Fibroblast of lung (primary cell): ENCODE data around the gene DNAH17. TPM values are rescaled to one million over a fixed set of nuclear protein-coding genes. Genes with fewer than 3 reads are reported as not detected.
A peak's percentile ranks its signal among the peaks of the same experiment; 100 is the strongest.

ENCODE experiments used
- DNase-seq, 2 donors: peaks; one replicate each; pipeline versions ENCODE4 v3.0.0 to v3.0.0-alpha.2; 2010; ENCODE audit warnings: low read depth in 2 of 2
- H2AFZ ChIP-seq: 2 replicates; pipeline ENCODE4 v1.5.1; 2012; ENCODE audit warnings: low read length, control low read depth, inconsistent platforms
- H3K27ac ChIP-seq: 2 replicates; pipeline ENCODE4 v1.5.1; 2011; ENCODE audit warnings: low read length, control low read depth; ENCODE audit not compliant: insufficient read depth
- H3K27me3 ChIP-seq: 2 replicates; pipeline ENCODE4 v1.5.1; 2011; ENCODE audit warnings: mild to moderate bottlenecking, low read length; ENCODE audit not compliant: control insufficient read depth, insufficient read depth
- H3K36me3 ChIP-seq: 2 replicates; pipeline ENCODE4 v1.5.1; 2011; ENCODE audit warnings: low read length; ENCODE audit not compliant: control insufficient read depth, insufficient read depth
- H3K4me1 ChIP-seq: 2 replicates; pipeline ENCODE4 v1.5.1; 2011; ENCODE audit warnings: low read length; ENCODE audit not compliant: control insufficient read depth, insufficient read depth; ENCODE audit errors: extremely low read depth
- H3K4me2 ChIP-seq: 2 replicates; pipeline ENCODE4 v1.5.1; 2011; ENCODE audit warnings: low read length, control low read depth; ENCODE audit not compliant: insufficient read depth; ENCODE audit errors: extremely low read depth
- H3K4me3 ChIP-seq, 4 experiments: fragments of 200-600 bp in 1 of 4; sonication (generic) in 1 of 4; replicated peaks in 1 of 4; 2 replicates each; pipeline ENCODE4 v1.5.1; 2011 to 2016; ENCODE audit warnings: low read length in 4 of 4, low read depth in 3 of 4, mild to moderate bottlenecking in 3 of 4, control low read depth in 2 of 4, inconsistent platforms in 1 of 4, mixed read lengths in 1 of 4; ENCODE audit not compliant: insufficient read depth in 1 of 4; ENCODE audit errors: control extremely low read depth in 1 of 4
- H3K79me2 ChIP-seq: 2 replicates; pipeline ENCODE4 v1.5.1; 2012; ENCODE audit warnings: mild to moderate bottlenecking, low read length, inconsistent platforms; ENCODE audit not compliant: control insufficient read depth, insufficient read depth
- H3K9ac ChIP-seq: 2 replicates; pipeline ENCODE4 v1.5.1; 2011; ENCODE audit warnings: mild to moderate bottlenecking, low read length, control low read depth; ENCODE audit not compliant: insufficient read depth
- H3K9me3 ChIP-seq: 2 replicates; pipeline ENCODE4 v1.5.1; 2012; ENCODE audit warnings: low read depth, low read length; ENCODE audit not compliant: control insufficient read depth, insufficient read depth
- H4K20me1 ChIP-seq: 2 replicates; pipeline ENCODE4 v1.5.1; 2011; ENCODE audit warnings: low read length; ENCODE audit not compliant: control insufficient read depth, insufficient read depth; ENCODE audit errors: extremely low read depth
- EZH2 ChIP-seq: IDR thresholded peaks from 2 replicates; pipeline ENCODE4 v1.5.1; 2012; ENCODE audit warnings: low read length, control low read depth, mild to moderate bottlenecking; ENCODE audit errors: missing control alignments
- polyA plus RNA-seq, 2 donors: library from polyadenylated mRNA; depleted of rRNA in 1 of 2; stranded (reverse) in 1 of 2; unstranded in 1 of 2; fragments of >200 nt; gene quantifications; 2 replicates each; pipeline ENCODE4 v1.2.1, GENCODE V29; 2011 to 2012; ENCODE audit warnings: missing spikeins in 1 of 2
- total RNA-seq: library from RNA; depleted of rRNA; stranded (reverse); fragments of >200 nt; gene quantifications from 2 replicates; pipeline ENCODE4 v1.2.1, GENCODE V29; 2014
- TF ChIP-seq, protein P1 (sequence below), 2 donors: IDR thresholded peaks in 1 of 2; conservative IDR thresholded peaks in 1 of 2; 1 replicate in 1 of 2; 2 replicates in 1 of 2; pipeline ENCODE4 v1.5.1; 2011 to 2012; ENCODE audit warnings: low read length in 2 of 2, control low read depth in 1 of 2, inconsistent platforms in 1 of 2, low read depth in 1 of 2, mild to moderate bottlenecking in 1 of 2

DNAH17 gene
- total and polyA plus RNA-seq, 2 donors (not counting 1 experiment from before 2014, with no cell fraction given): not detected

DNA sequence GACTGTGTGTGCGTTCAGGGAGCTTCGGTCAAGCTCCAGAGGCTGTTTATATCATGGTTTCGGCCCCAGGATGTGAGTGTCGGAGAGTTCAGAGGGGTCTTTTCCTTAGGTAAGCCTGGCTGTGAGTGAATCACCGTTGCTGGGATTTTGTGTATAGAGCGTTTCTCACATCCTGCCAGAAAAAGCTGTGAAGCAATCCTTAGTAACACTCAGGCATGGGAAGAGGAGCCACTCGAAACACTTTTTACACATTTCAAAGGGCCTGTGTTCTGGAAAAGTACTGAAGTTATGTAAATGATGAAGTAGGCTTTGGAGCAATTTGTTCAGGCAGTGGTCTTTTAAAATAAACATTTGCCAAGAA, 198.1 kb downstream of the DNAH17 start:
- Histone ChIP-seq H3K4me1 (peaks cover 50% of the 10 kb centered on the region), H3K27ac (peak overlapping the region; percentile 99), H4K20me1 (no peaks in the 10 kb centered on the region), H3K4me3 (peak overlapping the region; percentile 90 to 95 (median 92)), H3K9ac (peak overlapping the region; percentile 100), H3K36me3 (peaks cover 2% of the 10 kb centered on the region), H2AFZ (no peak overlapping the region), H3K9me3 (no peaks in the 10 kb centered on the region), H3K4me2 (peak overlapping the region; percentile 91), H3K27me3 (no peaks in the 10 kb centered on the region), H3K79me2 (peaks cover 47% of the 10 kb centered on the region)
- TF ChIP-seq EZH2: no peak
- TF ChIP-seq, protein P1, sequence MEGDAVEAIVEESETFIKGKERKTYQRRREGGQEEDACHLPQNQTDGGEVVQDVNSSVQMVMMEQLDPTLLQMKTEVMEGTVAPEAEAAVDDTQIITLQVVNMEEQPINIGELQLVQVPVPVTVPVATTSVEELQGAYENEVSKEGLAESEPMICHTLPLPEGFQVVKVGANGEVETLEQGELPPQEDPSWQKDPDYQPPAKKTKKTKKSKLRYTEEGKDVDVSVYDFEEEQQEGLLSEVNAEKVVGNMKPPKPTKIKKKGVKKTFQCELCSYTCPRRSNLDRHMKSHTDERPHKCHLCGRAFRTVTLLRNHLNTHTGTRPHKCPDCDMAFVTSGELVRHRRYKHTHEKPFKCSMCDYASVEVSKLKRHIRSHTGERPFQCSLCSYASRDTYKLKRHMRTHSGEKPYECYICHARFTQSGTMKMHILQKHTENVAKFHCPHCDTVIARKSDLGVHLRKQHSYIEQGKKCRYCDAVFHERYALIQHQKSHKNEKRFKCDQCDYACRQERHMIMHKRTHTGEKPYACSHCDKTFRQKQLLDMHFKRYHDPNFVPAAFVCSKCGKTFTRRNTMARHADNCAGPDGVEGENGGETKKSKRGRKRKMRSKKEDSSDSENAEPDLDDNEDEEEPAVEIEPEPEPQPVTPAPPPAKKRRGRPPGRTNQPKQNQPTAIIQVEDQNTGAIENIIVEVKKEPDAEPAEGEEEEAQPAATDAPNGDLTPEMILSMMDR (conservative IDR thresholded peaks at IDR 0.05 in 1 of 2, IDR thresholded peaks at IDR 0.05 in 1 of 2; ENCODE audit: low read depth in 1 of 2, low read length in 2 of 2): no peak
- peak; percentile 83 to 84 for DNase-seq

DNA sequence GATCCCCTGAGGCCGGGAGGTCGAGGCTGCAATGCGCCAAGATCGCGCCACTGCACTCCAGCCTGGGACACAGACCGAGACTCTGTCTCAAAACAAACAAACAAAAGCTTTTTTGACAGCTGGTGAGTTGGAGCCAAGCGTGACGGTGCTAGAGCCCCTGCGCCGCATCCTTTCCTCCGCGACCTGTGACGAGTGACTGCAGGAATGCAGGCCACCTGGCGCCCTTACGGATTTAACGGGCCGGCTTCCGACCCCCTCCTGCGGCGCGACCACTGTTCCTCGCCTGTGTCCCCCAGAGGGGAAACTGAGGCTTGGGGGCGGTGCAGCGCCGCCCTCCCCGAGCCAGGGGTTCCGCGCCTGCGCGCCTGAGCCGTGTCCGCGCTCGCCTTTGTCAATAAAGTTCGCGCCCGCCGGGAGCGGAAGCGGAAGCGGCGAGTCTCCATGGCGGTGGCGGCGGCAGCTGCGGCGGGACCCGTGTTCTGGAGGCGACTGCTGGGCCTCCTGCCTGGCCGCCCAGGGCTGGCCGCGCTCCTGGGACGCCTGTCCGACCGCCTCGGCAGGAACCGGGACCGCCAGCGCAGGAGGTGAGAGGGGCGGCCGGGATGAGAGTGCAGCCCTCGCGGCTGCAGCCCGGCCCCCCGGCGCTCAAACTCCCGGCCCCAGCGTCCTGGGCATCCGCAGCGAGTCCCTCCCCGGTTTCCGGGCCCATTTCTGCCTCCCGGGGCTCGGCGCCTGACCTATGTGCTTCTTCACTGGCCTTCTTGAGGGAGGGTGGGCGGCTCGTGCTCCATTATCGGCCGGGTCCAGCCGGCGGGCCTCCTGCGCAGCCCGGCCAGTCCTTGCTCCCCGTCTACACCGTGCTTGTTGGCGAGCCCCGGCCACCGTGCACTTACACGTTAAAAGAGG, 198.7 kb downstream of the DNAH17 start, which contains the start of gene PGS1:
Gene PGS1 (plus strand): TSS at position 425 of the 906 bp plus-strand sequence. CDS start 17 bp downstream, at position 442.
- peak within 1 kb of the TSS; percentile 99 for H3K27ac ChIP-seq
- H3K4me1 ChIP-seq: peaks cover 50% of the 10 kb centered on the region
- TF ChIP-seq EZH2: no peak
- TF ChIP-seq, protein P1 (conservative IDR thresholded peaks at IDR 0.05 in 1 of 2, IDR thresholded peaks at IDR 0.05 in 1 of 2; ENCODE audit: low read depth in 1 of 2, low read length in 2 of 2): no peak
- H3K36me3 ChIP-seq: peaks cover 2% of the 10 kb centered on the region
- H3K4me3 ChIP-seq: peak within 1 kb of the TSS; percentile 90 to 95 (median 92)
- no peaks in the 10 kb centered on the region for H4K20me1 ChIP-seq
- H2AFZ ChIP-seq: peak within 1 kb of the TSS; percentile 43
- DNase-seq: peak; percentile 71 to 72
- H3K4me2 ChIP-seq: peak within 1 kb of the TSS; percentile 91
- H3K9me3 ChIP-seq: no peaks in the 10 kb centered on the region
- no peaks in the 10 kb centered on the region for H3K27me3 ChIP-seq
- H3K79me2 ChIP-seq: peaks cover 46% of the 10 kb centered on the region
- H3K9ac ChIP-seq: peak within 1 kb of the TSS; percentile 100

DNA sequence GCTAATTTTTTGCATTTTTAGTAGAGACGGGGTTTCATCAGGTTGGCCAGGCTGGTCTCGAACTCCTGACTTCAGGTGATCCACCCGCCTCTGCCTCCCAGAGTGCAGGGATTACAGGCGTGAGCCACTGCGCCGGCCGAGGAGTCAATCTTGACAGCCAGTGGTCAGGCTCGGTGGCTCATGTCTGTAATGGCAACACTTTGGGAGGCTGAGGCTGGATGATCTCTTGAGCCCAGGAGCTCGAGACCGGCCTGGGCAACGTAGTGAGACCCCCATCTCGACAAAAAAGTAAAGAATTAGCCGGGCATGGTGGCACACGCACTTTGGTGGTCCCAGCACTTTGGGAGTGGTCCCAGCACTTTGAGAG, 199.4 kb downstream of the DNAH17 start:
- H4K20me1 ChIP-seq: no peaks in the 10 kb centered on the region
- no peak for DNase-seq
- no peaks in the 10 kb centered on the region for H3K9me3 ChIP-seq
- no peaks in the 10 kb centered on the region for H3K27me3 ChIP-seq
- peak overlapping the region; percentile 99 for H3K27ac ChIP-seq
- H3K36me3 ChIP-seq: peaks cover 2% of the 10 kb centered on the region
- H3K4me3 ChIP-seq: peak overlapping the region; percentile 40 to 95 (median 92)
- H2AFZ ChIP-seq: peak overlapping the region; percentile 43
- peak overlapping the region; percentile 100 for H3K9ac ChIP-seq
- H3K4me1 ChIP-seq: peaks cover 45% of the 10 kb centered on the region
- peaks cover 39% of the 10 kb centered on the region for H3K79me2 ChIP-seq
- no peak for TF ChIP-seq EZH2
- TF ChIP-seq, protein P1 (conservative IDR thresholded peaks at IDR 0.05 in 1 of 2, IDR thresholded peaks at IDR 0.05 in 1 of 2; ENCODE audit: low read depth in 1 of 2, low read length in 2 of 2): no peak
- peak overlapping the region; percentile 83 for H3K4me2 ChIP-seq
